K562 (cell line): ENCODE results near the gene SRRT. TPM values are rescaled to one million over a fixed set of nuclear protein-coding genes. Genes with fewer than 3 reads are reported as not detected.

Experiments
- ARID2 ChIP-seq: fragments of 450-650 bp; IDR thresholded peaks from 2 replicates; pipeline ENCODE4 v1.6.1; 2017; ENCODE audit warnings: antibody characterized with exemption, mild to moderate bottlenecking
- ETV5 ChIP-seq: sonication (generic); formaldehyde crosslinking; IDR thresholded peaks from 2 replicates; pipeline ENCODE4 v1.4.0; 2020; ENCODE audit warnings: low read depth, mild to moderate bottlenecking, missing genetic modification reagents
- IFI16 ChIP-seq: fragments of 250-450 bp; sonication (Bioruptor Pico); IDR thresholded peaks from 2 replicates; pipeline ENCODE4 v2.1.2; 2022; ENCODE audit warnings: mild to moderate bottlenecking, inconsistent platforms
- RBM15 ChIP-seq: fragments of 200-400 bp; formaldehyde crosslinking; IDR thresholded peaks from 2 replicates; pipeline ENCODE4 v1.6.1; 2018; ENCODE audit warnings: mild to moderate bottlenecking, low read length, moderate library complexity; ENCODE audit not compliant: insufficient read depth
- RBM25 ChIP-seq: fragments of 200-400 bp; formaldehyde crosslinking; IDR thresholded peaks from 2 replicates; pipeline ENCODE4 v1.6.1; 2018; ENCODE audit warnings: low read length, low read depth, moderate library complexity; ENCODE audit not compliant: severe bottlenecking
- TAL1 ChIP-seq: fragments of 450-650 bp; IDR thresholded peaks from 2 replicates; pipeline ENCODE4 v1.6.1; 2016; ENCODE audit warnings: mild to moderate bottlenecking
- THRAP3 ChIP-seq: fragments of 450-650 bp; IDR thresholded peaks from 2 replicates; pipeline ENCODE4 v1.6.1; 2016; ENCODE audit warnings: mild to moderate bottlenecking, inconsistent platforms, borderline replicate concordance
- ZNF347 ChIP-seq: fragments of 450-650 bp; formaldehyde crosslinking; IDR thresholded peaks from 2 replicates; pipeline ENCODE4 v1.4.0; 2020; ENCODE audit warnings: low read depth, mild to moderate bottlenecking, moderate library complexity
- ZNF785 ChIP-seq: fragments of 250-450 bp; sonication (Bioruptor Pico); IDR thresholded peaks from 2 replicates; pipeline ENCODE4 v1.4.0; 2020; ENCODE audit warnings: mild to moderate bottlenecking
- ZNF830 ChIP-seq: fragments of 250-450 bp; sonication (Bioruptor Pico); IDR thresholded peaks from 2 replicates; pipeline ENCODE4 v1.5.0; 2021; ENCODE audit warnings: mild to moderate bottlenecking
- polyA plus RNA-seq, 8 experiments: library from polyadenylated mRNA; depleted of rRNA in 4 of 8; stranded (reverse) in 5 of 8; unstranded in 3 of 8; fragments of >200 nt; fragmentation: Nextera tagmentation in 2 of 8; fragmentation: Illumina TruSeq in 1 of 8; extraction: Ambion mirVana in 2 of 8; extraction: Trizol in 1 of 8; gene quantifications; 2 replicates each; pipeline versions ENCODE4 v1.2.1 to v1.2.3, GENCODE V29; 2011 to 2014; ENCODE audit warnings: inconsistent platforms in 1 of 8, missing spikeins in 1 of 8
- total RNA-seq, 7 experiments: library from RNA; depleted of rRNA in 6 of 7; stranded (reverse); fragments of >200 nt in 6 of 7; fragmentation: Illumina TruSeq in 2 of 7; extraction: Trizol in 2 of 7; gene quantifications; 2 replicates each; pipeline versions ENCODE4 v1.2.1 to v1.2.3, GENCODE V29; 2011 to 2021; ENCODE audit warnings: low replicate concordance in 1 of 7
- TF ChIP-seq, protein P1 (sequence below): IDR thresholded peaks from 2 replicates; pipeline ENCODE4 v1.6.1; 2016; ENCODE audit warnings: missing genetic modification characterization, missing compliant biosample characterization
- TF ChIP-seq, protein P2 (sequence below): sonication (generic); formaldehyde crosslinking; IDR thresholded peaks from 2 replicates; pipeline ENCODE4 v1.8.0; 2022; ENCODE audit warnings: missing genetic modification reagents, mild to moderate bottlenecking, moderate library complexity, borderline replicate concordance
- TF ChIP-seq, protein P3 (sequence below): fragments of 250-450 bp; sonication (Bioruptor Pico); IDR thresholded peaks from 2 replicates; pipeline ENCODE4 v1.9.0; 2021; ENCODE audit warnings: mild to moderate bottlenecking
- TF ChIP-seq, protein P4 (sequence below): fragments of 450-650 bp; formaldehyde crosslinking; IDR thresholded peaks from 2 replicates; pipeline ENCODE4 v1.4.0; 2020; ENCODE audit warnings: mild to moderate bottlenecking, moderate library complexity
- TF ChIP-seq, protein P5 (sequence below): sonication (generic); formaldehyde crosslinking; IDR thresholded peaks from 2 replicates; pipeline ENCODE4 v1.8.0; 2022; ENCODE audit warnings: mild to moderate bottlenecking, missing genetic modification reagents
- TF ChIP-seq, protein P6 (sequence below): fragments of 250-450 bp; sonication (Bioruptor Pico); IDR thresholded peaks from 2 replicates; pipeline ENCODE4 v1.4.0; 2020; ENCODE audit warnings: mild to moderate bottlenecking

The SRRT gene
- total and polyA plus RNA-seq, 9 of the 15 experiments (the other 6 are each of a cell fraction or from before 2014, with no cell fraction given) = 10.3 to 263 (median 84.4) TPM

DNA sequence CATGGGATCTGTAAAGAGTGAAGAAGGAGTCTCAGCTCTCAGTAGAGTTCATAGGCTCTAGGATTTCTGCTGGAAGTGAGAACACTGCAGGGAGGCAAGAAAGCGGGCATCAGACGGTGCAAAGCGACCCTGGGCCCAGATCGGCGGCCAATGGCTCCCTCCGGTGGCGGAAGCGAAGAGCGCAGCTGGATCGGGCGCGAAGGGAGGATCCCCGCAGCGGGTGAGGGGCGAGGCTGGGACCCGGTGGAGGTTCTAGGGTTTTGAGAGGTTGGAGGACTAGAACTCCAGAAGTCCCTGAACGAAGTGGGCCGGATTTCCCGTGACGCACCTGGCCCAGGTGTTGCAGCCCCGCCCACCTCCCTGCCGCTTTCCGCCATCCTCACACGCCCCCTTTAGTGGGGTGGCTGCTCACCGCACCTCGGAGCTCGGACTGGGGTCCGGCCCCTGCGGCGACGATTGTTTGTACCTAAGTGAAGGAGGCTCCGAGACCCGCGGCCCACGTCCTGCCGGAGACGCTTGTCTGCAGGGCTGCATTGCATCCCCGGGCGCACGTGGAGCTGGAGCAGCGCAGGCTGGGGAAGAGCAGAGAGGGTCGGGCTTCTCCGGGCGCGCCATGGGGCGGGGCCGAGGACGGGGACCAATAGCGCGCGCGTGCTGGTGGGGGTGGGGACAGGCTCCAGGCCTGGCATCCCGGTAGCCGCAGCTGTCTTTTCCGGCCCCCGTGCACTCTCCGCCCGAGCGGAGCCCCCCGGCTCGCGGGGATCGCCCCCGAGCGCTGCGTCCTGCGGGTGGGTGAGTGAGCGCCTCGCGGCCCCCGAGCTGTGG, 22.6 kb upstream of the SRRT start, which contains the start of gene SLC12A9 (continued):
- TF ChIP-seq ETV5 (peak; percentile 76), RBM25 (no peak), TAL1 (no peak), THRAP3 (no peak), RBM15 (no peak), IFI16 (no peak), ZNF785 (CRISPR knock-in tag) (no peak), ARID2 (peak; percentile 98), ZNF347 (CRISPR knock-in tag) (no peak), ZNF830 (0 out of 2 replicates have a peak, but pooled peaks have one; percentile 45)
- TF ChIP-seq, protein P1, sequence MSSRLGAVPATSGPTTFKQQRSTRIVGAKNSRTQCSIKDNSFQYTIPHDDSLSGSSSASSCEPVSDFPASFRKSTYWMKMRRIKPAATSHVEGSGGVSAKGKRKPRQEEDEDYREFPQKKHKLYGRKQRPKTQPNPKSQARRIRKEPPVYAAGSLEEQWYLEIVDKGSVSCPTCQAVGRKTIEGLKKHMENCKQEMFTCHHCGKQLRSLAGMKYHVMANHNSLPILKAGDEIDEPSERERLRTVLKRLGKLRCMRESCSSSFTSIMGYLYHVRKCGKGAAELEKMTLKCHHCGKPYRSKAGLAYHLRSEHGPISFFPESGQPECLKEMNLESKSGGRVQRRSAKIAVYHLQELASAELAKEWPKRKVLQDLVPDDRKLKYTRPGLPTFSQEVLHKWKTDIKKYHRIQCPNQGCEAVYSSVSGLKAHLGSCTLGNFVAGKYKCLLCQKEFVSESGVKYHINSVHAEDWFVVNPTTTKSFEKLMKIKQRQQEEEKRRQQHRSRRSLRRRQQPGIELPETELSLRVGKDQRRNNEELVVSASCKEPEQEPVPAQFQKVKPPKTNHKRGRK (tag) = no peak
- TF ChIP-seq, protein P2, sequence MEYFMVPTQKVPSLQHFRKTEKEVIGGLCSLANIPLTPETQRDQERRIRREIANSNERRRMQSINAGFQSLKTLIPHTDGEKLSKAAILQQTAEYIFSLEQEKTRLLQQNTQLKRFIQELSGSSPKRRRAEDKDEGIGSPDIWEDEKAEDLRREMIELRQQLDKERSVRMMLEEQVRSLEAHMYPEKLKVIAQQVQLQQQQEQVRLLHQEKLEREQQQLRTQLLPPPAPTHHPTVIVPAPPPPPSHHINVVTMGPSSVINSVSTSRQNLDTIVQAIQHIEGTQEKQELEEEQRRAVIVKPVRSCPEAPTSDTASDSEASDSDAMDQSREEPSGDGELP (CRISPR knock-in tag) = peak; percentile 82; the same call in 1 of the 2 replicates
- TF ChIP-seq, protein P3, sequence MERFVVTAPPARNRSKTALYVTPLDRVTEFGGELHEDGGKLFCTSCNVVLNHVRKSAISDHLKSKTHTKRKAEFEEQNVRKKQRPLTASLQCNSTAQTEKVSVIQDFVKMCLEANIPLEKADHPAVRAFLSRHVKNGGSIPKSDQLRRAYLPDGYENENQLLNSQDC = no peak
- TF ChIP-seq, protein P4, sequence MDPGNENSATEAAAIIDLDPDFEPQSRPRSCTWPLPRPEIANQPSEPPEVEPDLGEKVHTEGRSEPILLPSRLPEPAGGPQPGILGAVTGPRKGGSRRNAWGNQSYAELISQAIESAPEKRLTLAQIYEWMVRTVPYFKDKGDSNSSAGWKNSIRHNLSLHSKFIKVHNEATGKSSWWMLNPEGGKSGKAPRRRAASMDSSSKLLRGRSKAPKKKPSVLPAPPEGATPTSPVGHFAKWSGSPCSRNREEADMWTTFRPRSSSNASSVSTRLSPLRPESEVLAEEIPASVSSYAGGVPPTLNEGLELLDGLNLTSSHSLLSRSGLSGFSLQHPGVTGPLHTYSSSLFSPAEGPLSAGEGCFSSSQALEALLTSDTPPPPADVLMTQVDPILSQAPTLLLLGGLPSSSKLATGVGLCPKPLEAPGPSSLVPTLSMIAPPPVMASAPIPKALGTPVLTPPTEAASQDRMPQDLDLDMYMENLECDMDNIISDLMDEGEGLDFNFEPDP = no peak
- TF ChIP-seq, protein P5, sequence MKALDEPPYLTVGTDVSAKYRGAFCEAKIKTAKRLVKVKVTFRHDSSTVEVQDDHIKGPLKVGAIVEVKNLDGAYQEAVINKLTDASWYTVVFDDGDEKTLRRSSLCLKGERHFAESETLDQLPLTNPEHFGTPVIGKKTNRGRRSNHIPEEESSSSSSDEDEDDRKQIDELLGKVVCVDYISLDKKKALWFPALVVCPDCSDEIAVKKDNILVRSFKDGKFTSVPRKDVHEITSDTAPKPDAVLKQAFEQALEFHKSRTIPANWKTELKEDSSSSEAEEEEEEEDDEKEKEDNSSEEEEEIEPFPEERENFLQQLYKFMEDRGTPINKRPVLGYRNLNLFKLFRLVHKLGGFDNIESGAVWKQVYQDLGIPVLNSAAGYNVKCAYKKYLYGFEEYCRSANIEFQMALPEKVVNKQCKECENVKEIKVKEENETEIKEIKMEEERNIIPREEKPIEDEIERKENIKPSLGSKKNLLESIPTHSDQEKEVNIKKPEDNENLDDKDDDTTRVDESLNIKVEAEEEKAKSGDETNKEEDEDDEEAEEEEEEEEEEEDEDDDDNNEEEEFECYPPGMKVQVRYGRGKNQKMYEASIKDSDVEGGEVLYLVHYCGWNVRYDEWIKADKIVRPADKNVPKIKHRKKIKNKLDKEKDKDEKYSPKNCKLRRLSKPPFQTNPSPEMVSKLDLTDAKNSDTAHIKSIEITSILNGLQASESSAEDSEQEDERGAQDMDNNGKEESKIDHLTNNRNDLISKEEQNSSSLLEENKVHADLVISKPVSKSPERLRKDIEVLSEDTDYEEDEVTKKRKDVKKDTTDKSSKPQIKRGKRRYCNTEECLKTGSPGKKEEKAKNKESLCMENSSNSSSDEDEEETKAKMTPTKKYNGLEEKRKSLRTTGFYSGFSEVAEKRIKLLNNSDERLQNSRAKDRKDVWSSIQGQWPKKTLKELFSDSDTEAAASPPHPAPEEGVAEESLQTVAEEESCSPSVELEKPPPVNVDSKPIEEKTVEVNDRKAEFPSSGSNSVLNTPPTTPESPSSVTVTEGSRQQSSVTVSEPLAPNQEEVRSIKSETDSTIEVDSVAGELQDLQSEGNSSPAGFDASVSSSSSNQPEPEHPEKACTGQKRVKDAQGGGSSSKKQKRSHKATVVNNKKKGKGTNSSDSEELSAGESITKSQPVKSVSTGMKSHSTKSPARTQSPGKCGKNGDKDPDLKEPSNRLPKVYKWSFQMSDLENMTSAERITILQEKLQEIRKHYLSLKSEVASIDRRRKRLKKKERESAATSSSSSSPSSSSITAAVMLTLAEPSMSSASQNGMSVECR (CRISPR knock-in tag) = peak; percentile 98
- TF ChIP-seq, protein P6, sequence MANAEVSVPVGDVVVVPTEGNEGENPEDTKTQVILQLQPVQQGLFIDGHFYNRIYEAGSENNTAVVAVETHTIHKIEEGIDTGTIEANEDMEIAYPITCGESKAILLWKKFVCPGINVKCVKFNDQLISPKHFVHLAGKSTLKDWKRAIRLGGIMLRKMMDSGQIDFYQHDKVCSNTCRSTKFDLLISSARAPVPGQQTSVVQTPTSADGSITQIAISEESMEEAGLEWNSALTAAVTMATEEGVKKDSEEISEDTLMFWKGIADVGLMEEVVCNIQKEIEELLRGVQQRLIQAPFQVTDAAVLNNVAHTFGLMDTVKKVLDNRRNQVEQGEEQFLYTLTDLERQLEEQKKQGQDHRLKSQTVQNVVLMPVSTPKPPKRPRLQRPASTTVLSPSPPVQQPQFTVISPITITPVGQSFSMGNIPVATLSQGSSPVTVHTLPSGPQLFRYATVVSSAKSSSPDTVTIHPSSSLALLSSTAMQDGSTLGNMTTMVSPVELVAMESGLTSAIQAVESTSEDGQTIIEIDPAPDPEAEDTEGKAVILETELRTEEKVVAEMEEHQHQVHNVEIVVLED (CRISPR knock-in tag) = no peak
